ENCODE data around the gene TWNK.

The TWNK gene

GRCh38 chr10:101000915-101001658 lies 13.7 kb downstream of the TWNK start:
- DNase-seq (ENCODE audit: low read depth in 1 of 2, low spot score in 1 of 2): peak in 1 of 2 experiments; percentile 52
- no peak for TF ChIP-seq JUND (IDR thresholded peaks at IDR 0.05; ENCODE audit: low read depth)
- in situ Hi-C loops (cut with HindIII; ENCODE audit: low pct_unique_long_range_greater_than_20kb, low sequenced_read_pairs): no loop called here

GRCh38 chr10:101001659-101002035 lies 14.3 kb downstream of the TWNK start:
- TF ChIP-seq JUND (IDR thresholded peaks at IDR 0.05; ENCODE audit: low read depth): no peak
- in situ Hi-C loops (cut with HindIII; ENCODE audit: low pct_unique_long_range_greater_than_20kb, low sequenced_read_pairs): no loop called here
- no peak for DNase-seq (ENCODE audit: low read depth in 1 of 2, low spot score in 1 of 2)

- in situ Hi-C loops (cut with HindIII; ENCODE audit: low pct_unique_long_range_greater_than_20kb, low sequenced_read_pairs): no loop called here
- TF ChIP-seq JUND (IDR thresholded peaks at IDR 0.05; ENCODE audit: low read depth): no peak
- DNase-seq (ENCODE audit: low read depth in 1 of 2, low spot score in 1 of 2): no peak
Observed at GRCh38 chr10:101002456-101002855, 15.1 kb downstream of the TWNK start.

GRCh38 chr10:101003639-101004206 lies 16.4 kb downstream of the TWNK start:
- in situ Hi-C loops (cut with HindIII; ENCODE audit: low pct_unique_long_range_greater_than_20kb, low sequenced_read_pairs): no loop called here
- no peak for TF ChIP-seq JUND (IDR thresholded peaks at IDR 0.05; ENCODE audit: low read depth)
- DNase-seq (ENCODE audit: low read depth in 1 of 2, low spot score in 1 of 2): no peak

GRCh38 chr10:101005361-101005760 lies 18.0 kb downstream of the TWNK start:
- in situ Hi-C loops (cut with HindIII; ENCODE audit: low pct_unique_long_range_greater_than_20kb, low sequenced_read_pairs): no loop called here
- no peak for TF ChIP-seq JUND (IDR thresholded peaks at IDR 0.05; ENCODE audit: low read depth)
- no peak for DNase-seq (ENCODE audit: low read depth in 1 of 2, low spot score in 1 of 2)

- no peak for DNase-seq (ENCODE audit: low read depth in 1 of 2, low spot score in 1 of 2)
- no peak for TF ChIP-seq JUND (IDR thresholded peaks at IDR 0.05; ENCODE audit: low read depth)
- in situ Hi-C loops (cut with HindIII; ENCODE audit: low pct_unique_long_range_greater_than_20kb, low sequenced_read_pairs): no loop called here
Observed at GRCh38 chr10:101005869-101006567, 18.7 kb downstream of the TWNK start.

GRCh38 chr10:101006593-101007098 lies 19.3 kb downstream of the TWNK start:
- no peak for DNase-seq (ENCODE audit: low read depth in 1 of 2, low spot score in 1 of 2)
- TF ChIP-seq JUND (IDR thresholded peaks at IDR 0.05; ENCODE audit: low read depth): no peak
- in situ Hi-C loops (cut with HindIII; ENCODE audit: low pct_unique_long_range_greater_than_20kb, low sequenced_read_pairs): no loop called here

GRCh38 chr10:101007099-101007711 lies 19.9 kb downstream of the TWNK start:
- no peak for DNase-seq (ENCODE audit: low read depth in 1 of 2, low spot score in 1 of 2)
- no peak for TF ChIP-seq JUND (IDR thresholded peaks at IDR 0.05; ENCODE audit: low read depth)
- in situ Hi-C loops (cut with HindIII; ENCODE audit: low pct_unique_long_range_greater_than_20kb, low sequenced_read_pairs): no loop called here

- in situ Hi-C loops (cut with HindIII; ENCODE audit: low pct_unique_long_range_greater_than_20kb, low sequenced_read_pairs): no loop called here
- no peak for TF ChIP-seq JUND (IDR thresholded peaks at IDR 0.05; ENCODE audit: low read depth)
- DNase-seq (ENCODE audit: low read depth in 1 of 2, low spot score in 1 of 2): no peak
Observed at GRCh38 chr10:101007915-101008822, 20.8 kb downstream of the TWNK start.

- no peak for DNase-seq (ENCODE audit: low read depth in 1 of 2, low spot score in 1 of 2)
- in situ Hi-C loops (cut with HindIII; ENCODE audit: low pct_unique_long_range_greater_than_20kb, low sequenced_read_pairs): no loop called here
- no peak for TF ChIP-seq JUND (IDR thresholded peaks at IDR 0.05; ENCODE audit: low read depth)
Observed at GRCh38 chr10:101008823-101009423, 21.6 kb downstream of the TWNK start.

- in situ Hi-C loops (cut with HindIII; ENCODE audit: low pct_unique_long_range_greater_than_20kb, low sequenced_read_pairs): no loop called here
- DNase-seq (ENCODE audit: low read depth in 1 of 2, low spot score in 1 of 2): no peak
- no peak for TF ChIP-seq JUND (IDR thresholded peaks at IDR 0.05; ENCODE audit: low read depth)
Observed at GRCh38 chr10:101010329-101010728, 23.0 kb downstream of the TWNK start.
